Fibroblast of lung (primary cell): Measurements from ENCODE around the gene PAK6.

ENCODE experiments used
- CTCF ChIP-seq, 2 donors: IDR thresholded peaks in 1 of 2; conservative IDR thresholded peaks in 1 of 2; 1 replicate in 1 of 2; 2 replicates in 1 of 2; pipeline ENCODE4 v1.5.1; 2011 to 2012; ENCODE audit warnings: low read length in 2 of 2, control low read depth in 1 of 2, inconsistent platforms in 1 of 2, low read depth in 1 of 2, mild to moderate bottlenecking in 1 of 2
- EZH2 ChIP-seq: IDR thresholded peaks from 2 replicates; pipeline ENCODE4 v1.5.1; 2012; ENCODE audit warnings: low read length, control low read depth, mild to moderate bottlenecking; ENCODE audit errors: missing control alignments

- TF ChIP-seq CTCF (conservative IDR thresholded peaks at IDR 0.05 in 1 of 2, IDR thresholded peaks at IDR 0.05 in 1 of 2; ENCODE audit: low read depth in 1 of 2, low read length in 2 of 2) (no peak), EZH2 (no peak)
These were observed 485 bp downstream of the PAK6 start for GRCh38 chr15:40239404-40239692.
